Right lobe of liver (tissue), 4 donors: ENCODE data around the gene STING1.

Experiments used
- POLR2A ChIP-seq: fragments of 450-650 bp; IDR thresholded peaks from one replicate; pipeline ENCODE4 v1.6.1; 2017; ENCODE audit warnings: antibody characterized with exemption, mild to moderate bottlenecking
- TF ChIP-seq, protein P1 (sequence below), 4 donors: fragments of 200-600 bp in 3 of 4; fragments of 450-650 bp in 1 of 4; IDR thresholded peaks; one replicate each; pipeline versions ENCODE4 v1.5.1 to v1.8.0; 2016 to 2022; ENCODE audit warnings: antibody characterized with exemption in 4 of 4, mild to moderate bottlenecking in 2 of 4
- donor health status: DM: no; HTN: no; CAD: no.
- donor health status: DM: no; HTN: no; CAD: no.
- donor health status: DM: no; HTN: yes; CAD: no.

DNA sequence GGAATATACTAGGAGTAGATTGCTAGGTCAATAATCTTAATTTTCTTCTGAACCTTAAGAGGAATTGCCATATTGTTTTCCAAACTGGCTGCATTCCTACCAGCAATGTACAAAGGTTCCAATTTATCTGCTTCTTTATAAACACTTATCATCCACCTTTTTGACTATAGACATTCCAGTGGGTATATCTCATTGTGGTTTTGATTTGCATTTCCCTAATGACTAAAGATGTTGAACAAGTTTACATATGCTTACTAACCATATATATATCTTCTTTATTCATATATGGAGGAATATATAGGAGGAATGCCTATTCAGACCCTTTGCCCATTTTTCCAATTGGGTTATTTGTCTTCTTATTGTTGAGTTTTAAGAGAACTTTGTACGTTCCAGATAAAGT is 50.9 kb downstream of the STING1 start:
- no peak for TF ChIP-seq POLR2A
- TF ChIP-seq, protein P1, sequence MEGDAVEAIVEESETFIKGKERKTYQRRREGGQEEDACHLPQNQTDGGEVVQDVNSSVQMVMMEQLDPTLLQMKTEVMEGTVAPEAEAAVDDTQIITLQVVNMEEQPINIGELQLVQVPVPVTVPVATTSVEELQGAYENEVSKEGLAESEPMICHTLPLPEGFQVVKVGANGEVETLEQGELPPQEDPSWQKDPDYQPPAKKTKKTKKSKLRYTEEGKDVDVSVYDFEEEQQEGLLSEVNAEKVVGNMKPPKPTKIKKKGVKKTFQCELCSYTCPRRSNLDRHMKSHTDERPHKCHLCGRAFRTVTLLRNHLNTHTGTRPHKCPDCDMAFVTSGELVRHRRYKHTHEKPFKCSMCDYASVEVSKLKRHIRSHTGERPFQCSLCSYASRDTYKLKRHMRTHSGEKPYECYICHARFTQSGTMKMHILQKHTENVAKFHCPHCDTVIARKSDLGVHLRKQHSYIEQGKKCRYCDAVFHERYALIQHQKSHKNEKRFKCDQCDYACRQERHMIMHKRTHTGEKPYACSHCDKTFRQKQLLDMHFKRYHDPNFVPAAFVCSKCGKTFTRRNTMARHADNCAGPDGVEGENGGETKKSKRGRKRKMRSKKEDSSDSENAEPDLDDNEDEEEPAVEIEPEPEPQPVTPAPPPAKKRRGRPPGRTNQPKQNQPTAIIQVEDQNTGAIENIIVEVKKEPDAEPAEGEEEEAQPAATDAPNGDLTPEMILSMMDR (IDR thresholded peaks at IDR 0.05) = no peak
